Keratinocyte (primary cell): ENCODE measurements around the gene ELL. TPM values are rescaled to one million over a fixed set of nuclear protein-coding genes. Genes with fewer than 3 reads are reported as not detected.

ENCODE experiments used
- DNase-seq: peaks from one replicate; pipeline ENCODE4 v3.0.0-alpha.2; 2011; ENCODE audit warnings: low read depth, missing footprints, low spot score
- FAIRE-seq: peaks from 2 replicates; lab custom pipeline; 2011; peaks lifted over from hg19 to GRCh38; lab: Jason Lieb, UNC
- H2AFZ ChIP-seq: 2 replicates; pipeline ENCODE4 v1.6.0; 2012; ENCODE audit warnings: low read length, control low read depth, inconsistent platforms; ENCODE audit not compliant: control insufficient read depth
- H3K27ac ChIP-seq: 2 replicates; pipeline ENCODE4 v1.5.1; 2011; ENCODE audit warnings: low read length; ENCODE audit not compliant: control insufficient read depth, insufficient read depth
- H3K27me3 ChIP-seq: 3 replicates; pipeline ENCODE4 v1.6.0; 2011; ENCODE audit warnings: low read length; ENCODE audit not compliant: control insufficient read depth, insufficient read depth; ENCODE audit errors: extremely low read depth
- H3K36me3 ChIP-seq, 2 experiments: 2 replicates in 1 of 2; 3 replicates in 1 of 2; pipeline ENCODE4 v1.5.1; 2011; ENCODE audit warnings: low read length in 2 of 2, mild to moderate bottlenecking in 1 of 2; ENCODE audit not compliant: control insufficient read depth in 2 of 2, insufficient read depth in 2 of 2; ENCODE audit errors: extremely low read depth in 1 of 2
- H3K4me1 ChIP-seq: 3 replicates; pipeline ENCODE4 v1.5.1; 2011; ENCODE audit warnings: low read length; ENCODE audit not compliant: control insufficient read depth, insufficient read depth; ENCODE audit errors: extremely low read depth
- H3K4me2 ChIP-seq: 3 replicates; pipeline ENCODE4 v1.6.0; 2011; ENCODE audit warnings: low read depth, low read length; ENCODE audit not compliant: control insufficient read depth, insufficient read depth; ENCODE audit errors: extremely low read depth
- H3K4me3 ChIP-seq, 3 experiments: fragments of 200-600 bp in 1 of 3; sonication (generic) in 1 of 3; 2 replicates in 2 of 3; 3 replicates in 1 of 3; pipeline ENCODE4 v1.5.1; 2011 to 2016; ENCODE audit warnings: low read length in 3 of 3, mild to moderate bottlenecking in 3 of 3, control low read depth in 2 of 3, inconsistent platforms in 1 of 3, low read depth in 1 of 3, mixed read lengths in 1 of 3, mixed run types in 1 of 3, moderate library complexity in 1 of 3; ENCODE audit not compliant: control insufficient read depth in 2 of 3, insufficient read depth in 2 of 3; ENCODE audit errors: extremely low read depth in 1 of 3
- H3K79me2 ChIP-seq: 2 replicates; pipeline ENCODE4 v1.6.0; 2012; ENCODE audit warnings: low read length; ENCODE audit not compliant: control insufficient read depth, insufficient read depth
- H3K9ac ChIP-seq: 3 replicates; pipeline ENCODE4 v1.6.0; 2011; ENCODE audit warnings: low read length; ENCODE audit not compliant: control insufficient read depth, insufficient read depth; ENCODE audit errors: extremely low read depth
- H3K9me1 ChIP-seq: 3 replicates; pipeline ENCODE4 v1.6.0; 2011; ENCODE audit warnings: low read length; ENCODE audit not compliant: control insufficient read depth, insufficient read depth; ENCODE audit errors: extremely low read depth
- H3K9me3 ChIP-seq: 2 replicates; pipeline ENCODE4 v1.5.1; 2012; ENCODE audit warnings: low read depth, low read length; ENCODE audit not compliant: control insufficient read depth
- H4K20me1 ChIP-seq: 3 replicates; pipeline ENCODE4 v1.6.0; 2011; ENCODE audit warnings: low read length; ENCODE audit not compliant: control insufficient read depth, insufficient read depth; ENCODE audit errors: extremely low read depth
- EZH2 ChIP-seq: IDR thresholded peaks from one replicate; pipeline ENCODE4 v1.6.1; 2012; ENCODE audit warnings: inconsistent platforms, mild to moderate bottlenecking, low read length, moderate library complexity
- dilution Hi-C: fragments of 300-500 bp; cut with MboI; formaldehyde crosslinking; loops from one replicate; pipeline ENCODE4 v1.7.0; 2020; ENCODE audit warnings: low sequenced_read_pairs; ENCODE audit not compliant: extremely low pct_ligation_motif_present
- polyA plus RNA-seq, 5 experiments: library from polyadenylated mRNA; depleted of rRNA in 3 of 5; stranded (reverse) in 3 of 5; stranded (forward) in 1 of 5; unstranded in 1 of 5; fragments of >200 nt; gene quantifications; 1 replicate in 1 of 5; 2 replicates in 3 of 5; 3 replicates in 1 of 5; pipeline versions ENCODE4 v1.2.1 to v1.2.3, GENCODE V29; 2011 to 2012; ENCODE audit warnings: missing spikeins in 2 of 5, low read depth in 1 of 5, low replicate concordance in 1 of 5
- TF ChIP-seq, protein P1 (sequence below), 3 experiments: IDR thresholded peaks in 1 of 3; conservative IDR thresholded peaks in 1 of 3; optimal IDR thresholded peaks in 1 of 3; 2 replicates in 2 of 3; 3 replicates in 1 of 3; pipeline versions ENCODE3 to v1.5.1; 2011; ENCODE audit warnings: low read length in 3 of 3, mild to moderate bottlenecking in 3 of 3, moderate library complexity in 2 of 3, control low read depth in 1 of 3, inconsistent platforms in 1 of 3; ENCODE audit not compliant: insufficient read depth in 2 of 3; ENCODE audit errors: extremely low read depth in 1 of 3

Gene ELL
- polyA plus RNA-seq, 1 donor (not counting 4 experiments of a cell fraction or from before 2014, with no cell fraction given): 4.4 TPM

DNA sequence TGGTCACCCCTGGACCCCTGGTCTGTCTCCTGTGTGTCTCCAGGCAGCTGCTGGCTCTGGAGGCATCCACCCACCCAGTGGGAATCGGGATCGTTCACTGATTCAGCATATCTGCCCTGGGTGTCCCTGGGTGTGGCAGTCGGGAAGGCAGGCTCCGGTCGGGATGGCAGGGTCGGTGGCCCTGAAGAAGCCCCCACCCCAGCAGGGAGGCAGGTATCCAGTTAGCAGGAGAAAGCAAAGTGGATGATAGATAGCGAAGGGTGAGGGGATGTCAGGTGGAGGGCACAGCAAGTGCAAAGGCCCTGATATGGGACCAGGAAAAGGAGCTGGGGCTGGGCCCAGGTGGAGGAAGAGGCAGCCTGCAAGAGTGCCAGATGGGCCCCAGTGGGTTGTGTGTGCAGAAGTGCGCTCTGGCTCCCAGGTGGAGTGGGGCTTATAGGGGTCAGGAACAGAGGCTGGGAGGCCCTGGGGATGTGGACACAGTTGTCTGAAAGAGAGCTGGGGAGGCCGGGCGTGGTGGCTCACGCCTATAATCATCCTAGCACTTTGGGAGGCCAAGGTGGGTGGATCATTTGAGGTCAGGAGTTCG is 100.4 kb downstream of the ELL start:
- H4K20me1 ChIP-seq: peaks cover 6% of the 10 kb centered on the region
- H3K9me3 ChIP-seq: no peaks in the 10 kb centered on the region
- no peak overlapping the region for H3K4me2 ChIP-seq
- DNase-seq (no peak), FAIRE-seq (no peak)
- H3K27ac ChIP-seq: no peak overlapping the region
- no peak overlapping the region for H3K9ac ChIP-seq
- H3K27me3 ChIP-seq: no peaks in the 10 kb centered on the region
- no peak overlapping the region for H3K4me3 ChIP-seq
- TF ChIP-seq, protein P1, sequence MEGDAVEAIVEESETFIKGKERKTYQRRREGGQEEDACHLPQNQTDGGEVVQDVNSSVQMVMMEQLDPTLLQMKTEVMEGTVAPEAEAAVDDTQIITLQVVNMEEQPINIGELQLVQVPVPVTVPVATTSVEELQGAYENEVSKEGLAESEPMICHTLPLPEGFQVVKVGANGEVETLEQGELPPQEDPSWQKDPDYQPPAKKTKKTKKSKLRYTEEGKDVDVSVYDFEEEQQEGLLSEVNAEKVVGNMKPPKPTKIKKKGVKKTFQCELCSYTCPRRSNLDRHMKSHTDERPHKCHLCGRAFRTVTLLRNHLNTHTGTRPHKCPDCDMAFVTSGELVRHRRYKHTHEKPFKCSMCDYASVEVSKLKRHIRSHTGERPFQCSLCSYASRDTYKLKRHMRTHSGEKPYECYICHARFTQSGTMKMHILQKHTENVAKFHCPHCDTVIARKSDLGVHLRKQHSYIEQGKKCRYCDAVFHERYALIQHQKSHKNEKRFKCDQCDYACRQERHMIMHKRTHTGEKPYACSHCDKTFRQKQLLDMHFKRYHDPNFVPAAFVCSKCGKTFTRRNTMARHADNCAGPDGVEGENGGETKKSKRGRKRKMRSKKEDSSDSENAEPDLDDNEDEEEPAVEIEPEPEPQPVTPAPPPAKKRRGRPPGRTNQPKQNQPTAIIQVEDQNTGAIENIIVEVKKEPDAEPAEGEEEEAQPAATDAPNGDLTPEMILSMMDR (optimal IDR thresholded peaks at IDR 0.05 in 1 of 3, IDR thresholded peaks at IDR 0.05 in 1 of 3, conservative IDR thresholded peaks at IDR 0.05 in 1 of 3; ENCODE audit: extremely low read depth in 1 of 3, insufficient read depth in 2 of 3, low read length in 3 of 3): no peak
- no peak for TF ChIP-seq EZH2
- peaks cover 0 to 2% of the 10 kb centered on the region in 2 experiments for H3K36me3 ChIP-seq
- H3K9me1 ChIP-seq: no peaks in the 10 kb centered on the region
- H2AFZ ChIP-seq: no peak overlapping the region
- H3K4me1 ChIP-seq: peaks cover 25% of the 10 kb centered on the region
- peaks cover 14% of the 10 kb centered on the region for H3K79me2 ChIP-seq
- dilution Hi-C loops: no loop called here

DNA sequence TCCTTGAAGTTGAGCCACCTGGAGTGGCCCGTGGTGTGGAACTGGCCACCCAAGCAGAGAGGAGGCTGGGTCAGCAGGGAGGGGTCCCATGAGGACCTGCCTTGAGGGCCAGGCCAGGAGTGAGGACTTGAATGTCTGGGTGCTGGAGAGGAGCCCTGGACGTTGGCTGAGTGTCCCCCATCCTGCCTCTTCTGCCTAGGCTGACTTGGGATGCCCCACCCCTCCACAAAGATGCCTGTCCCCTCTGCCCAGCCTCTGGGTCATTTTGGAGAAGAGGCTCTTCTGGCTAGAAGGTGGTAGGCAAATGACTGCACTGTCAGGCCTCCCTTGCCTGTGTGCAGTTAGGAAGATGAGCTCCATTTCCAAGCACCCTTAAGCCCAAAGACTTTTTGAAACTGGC is 100.9 kb downstream of the ELL start:
- Histone ChIP-seq H4K20me1 (peaks cover 3% of the 10 kb centered on the region), H3K27ac (no peak overlapping the region), H3K27me3 (no peaks in the 10 kb centered on the region), H3K4me2 (no peak overlapping the region), H3K9me1 (no peaks in the 10 kb centered on the region), H3K9ac (no peak overlapping the region), H2AFZ (no peak overlapping the region), H3K79me2 (peaks cover 14% of the 10 kb centered on the region), H3K9me3 (no peaks in the 10 kb centered on the region), H3K4me3 (no peak overlapping the region), H3K36me3 (peaks cover 0 to 2% of the 10 kb centered on the region in 2 experiments), H3K4me1 (peaks cover 24% of the 10 kb centered on the region)
- FAIRE-seq (no peak), DNase-seq (no peak)
- dilution Hi-C loops: no loop called here
- no peak for TF ChIP-seq EZH2
- TF ChIP-seq, protein P1 (optimal IDR thresholded peaks at IDR 0.05 in 1 of 3, IDR thresholded peaks at IDR 0.05 in 1 of 3, conservative IDR thresholded peaks at IDR 0.05 in 1 of 3; ENCODE audit: extremely low read depth in 1 of 3, insufficient read depth in 2 of 3, low read length in 3 of 3): no peak
